Smooth muscle cell (in vitro differentiated cells): ENCODE measurements around the gene PMS1. TPM values are rescaled to one million over a fixed set of nuclear protein-coding genes. Genes with fewer than 3 reads are reported as not detected.

ENCODE experiments used
- DNase-seq: peaks from one replicate; lab custom pipeline; 2025; ENCODE audit not compliant: unreplicated experiment; lab: John Stamatoyannopoulos, UW
- H2AFZ ChIP-seq: fragments of 200-600 bp; sonication (generic); 2 replicates; pipeline ENCODE4 v1.6.0; 2016; ENCODE audit warnings: antibody characterized with exemption, low read depth, mild to moderate bottlenecking
- H3F3A ChIP-seq: fragments of 200-600 bp; sonication (generic); 2 replicates; pipeline ENCODE4 v1.6.0; 2017; ENCODE audit warnings: antibody characterized with exemption, low read depth
- H3K27ac ChIP-seq: fragments of 200-600 bp; sonication (generic); 2 replicates; pipeline ENCODE4 v1.5.1; 2016; ENCODE audit warnings: low read depth, mild to moderate bottlenecking
- H3K27me3 ChIP-seq: fragments of 200-600 bp; sonication (generic); 2 replicates; pipeline ENCODE4 v1.6.1; 2016; ENCODE audit warnings: low read depth, mild to moderate bottlenecking
- H3K36me3 ChIP-seq: fragments of 200-600 bp; sonication (generic); 2 replicates; pipeline ENCODE4 v1.5.1; 2016; ENCODE audit warnings: low read depth
- H3K4me1 ChIP-seq: fragments of 200-600 bp; sonication (generic); 2 replicates; pipeline ENCODE4 v1.5.1; 2016; ENCODE audit warnings: low read depth
- H3K4me2 ChIP-seq: fragments of 200-600 bp; sonication (generic); 2 replicates; pipeline ENCODE4 v1.6.0; 2016; ENCODE audit warnings: mild to moderate bottlenecking
- H3K4me3 ChIP-seq: fragments of 200-600 bp; sonication (generic); 2 replicates; pipeline ENCODE4 v1.5.1; 2016; ENCODE audit warnings: mild to moderate bottlenecking
- H3K79me2 ChIP-seq: fragments of 200-600 bp; sonication (generic); 2 replicates; pipeline ENCODE4 v1.6.0; 2016; ENCODE audit warnings: low read depth, mild to moderate bottlenecking
- H3K9ac ChIP-seq: fragments of 200-600 bp; sonication (generic); 2 replicates; pipeline ENCODE4 v1.6.0; 2016; ENCODE audit warnings: low read depth
- H3K9me3 ChIP-seq: fragments of 200-600 bp; sonication (generic); replicated peaks from 2 replicates; pipeline ENCODE4 v1.5.1; 2016; ENCODE audit warnings: low read depth
- H4K20me1 ChIP-seq: fragments of 200-600 bp; sonication (generic); 2 replicates; pipeline ENCODE4 v1.6.0; 2016; ENCODE audit warnings: low read depth
- WGBS: methylation state at CpG from one replicate; pipeline ENCODE4 v1.1.7; 2016; ENCODE audit warnings: low lambda C conversion rate; 5-methylcytosine and 5-hydroxymethylcytosine counted together
- polyA plus RNA-seq: library from polyadenylated mRNA; unstranded; fragments of >200 nt; fragmentation: Nextera tagmentation; extraction: Ambion mirVana; gene quantifications from 2 replicates; pipeline ENCODE4 v1.2.1, GENCODE V29; 2016
- total RNA-seq: library from RNA; depleted of rRNA; stranded (reverse); fragments of >200 nt; gene quantifications from 2 replicates; pipeline ENCODE4 v1.2.3, GENCODE V29; 2014
- TF ChIP-seq, protein P1 (sequence below): fragments of 200-600 bp; sonication (generic); IDR thresholded peaks from 2 replicates; pipeline ENCODE4 v1.5.1; 2017; ENCODE audit warnings: borderline replicate concordance, mild to moderate bottlenecking, antibody characterized with exemption; ENCODE audit not compliant: insufficient read depth, poor library complexity, severe bottlenecking

Gene PMS1
- total and polyA plus RNA-seq, 2 experiments from 2014 or later, result 12.4 to 21.9 TPM

DNA sequence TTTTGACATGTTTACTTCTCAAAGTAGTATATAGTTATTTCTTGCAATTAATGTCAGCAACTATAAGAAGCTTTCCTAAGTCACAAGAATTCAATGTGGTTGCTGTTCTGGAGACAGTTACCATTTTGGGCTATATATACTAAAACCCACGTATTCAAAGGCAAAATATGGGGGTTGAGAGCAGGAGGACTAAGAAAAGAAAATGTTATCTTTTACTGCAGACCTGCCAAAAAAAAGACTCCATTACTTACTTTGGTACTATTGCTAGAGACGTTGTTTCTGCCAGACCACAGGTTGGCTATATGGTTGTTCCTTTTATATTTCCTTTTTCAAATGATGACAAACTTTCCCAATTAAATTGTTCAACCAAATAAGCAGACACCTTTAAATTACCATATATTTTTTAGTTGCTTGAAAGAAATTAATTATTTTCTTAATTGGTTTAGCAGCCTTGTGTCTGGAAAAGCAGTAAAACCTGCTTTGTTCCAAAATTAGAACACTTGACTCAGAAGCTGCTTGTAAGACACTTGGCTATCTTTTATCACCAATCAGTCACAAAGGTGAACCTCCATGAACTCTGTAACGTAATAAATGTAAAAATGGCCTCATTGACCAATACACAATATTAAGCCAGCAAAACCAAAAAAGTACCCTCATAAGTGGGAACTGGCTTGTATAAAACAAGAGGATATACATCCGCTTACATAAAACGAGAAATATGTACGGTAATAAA lies 13.5 kb upstream of the PMS1 start:
- Histone ChIP-seq H3K27me3 (no peaks in the 10 kb centered on the region), H3K4me1 (no peaks in the 10 kb centered on the region), H3K79me2 (no peaks in the 10 kb centered on the region), H3F3A (no peaks in the 10 kb centered on the region), H3K4me3 (no peak overlapping the region), H3K36me3 (peaks cover 30% of the 10 kb centered on the region), H2AFZ (no peak overlapping the region), H3K9ac (no peak overlapping the region), H3K9me3 (no peaks in the 10 kb centered on the region), H3K4me2 (no peak overlapping the region), H4K20me1 (no peaks in the 10 kb centered on the region), H3K27ac (no peak overlapping the region)
- no peak for DNase-seq
- WGBS, result 81% methylated on average over 6 of the region's 6 CpGs
- TF ChIP-seq, protein P1, sequence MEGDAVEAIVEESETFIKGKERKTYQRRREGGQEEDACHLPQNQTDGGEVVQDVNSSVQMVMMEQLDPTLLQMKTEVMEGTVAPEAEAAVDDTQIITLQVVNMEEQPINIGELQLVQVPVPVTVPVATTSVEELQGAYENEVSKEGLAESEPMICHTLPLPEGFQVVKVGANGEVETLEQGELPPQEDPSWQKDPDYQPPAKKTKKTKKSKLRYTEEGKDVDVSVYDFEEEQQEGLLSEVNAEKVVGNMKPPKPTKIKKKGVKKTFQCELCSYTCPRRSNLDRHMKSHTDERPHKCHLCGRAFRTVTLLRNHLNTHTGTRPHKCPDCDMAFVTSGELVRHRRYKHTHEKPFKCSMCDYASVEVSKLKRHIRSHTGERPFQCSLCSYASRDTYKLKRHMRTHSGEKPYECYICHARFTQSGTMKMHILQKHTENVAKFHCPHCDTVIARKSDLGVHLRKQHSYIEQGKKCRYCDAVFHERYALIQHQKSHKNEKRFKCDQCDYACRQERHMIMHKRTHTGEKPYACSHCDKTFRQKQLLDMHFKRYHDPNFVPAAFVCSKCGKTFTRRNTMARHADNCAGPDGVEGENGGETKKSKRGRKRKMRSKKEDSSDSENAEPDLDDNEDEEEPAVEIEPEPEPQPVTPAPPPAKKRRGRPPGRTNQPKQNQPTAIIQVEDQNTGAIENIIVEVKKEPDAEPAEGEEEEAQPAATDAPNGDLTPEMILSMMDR, result no peak

DNA sequence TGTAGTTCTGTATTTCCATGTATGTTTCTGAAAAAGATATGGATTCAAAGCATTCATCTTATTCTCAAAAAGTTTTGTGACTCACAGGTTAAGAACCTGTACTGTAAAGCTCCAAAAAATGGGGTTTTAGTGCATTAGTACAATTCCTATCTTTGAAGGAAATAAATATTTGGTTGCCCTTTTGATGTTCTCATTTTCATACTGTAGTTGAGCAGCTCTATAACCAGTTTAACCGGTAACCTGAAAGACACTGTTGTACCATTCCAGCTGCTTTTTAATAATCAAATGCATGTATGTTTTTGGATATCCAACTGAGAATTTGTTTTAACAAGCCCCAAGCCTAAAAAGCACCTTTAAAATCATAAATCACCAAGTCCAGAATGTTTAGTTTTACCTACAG lies 12.0 kb upstream of the PMS1 start:
- TF ChIP-seq, protein P1, result no peak
- no peaks in the 10 kb centered on the region for H3F3A ChIP-seq
- DNase-seq, result no peak
- H3K4me1 ChIP-seq, result no peaks in the 10 kb centered on the region
- WGBS, result 87% methylated on average over 1 of the region's 1 CpG
- no peak overlapping the region for H2AFZ ChIP-seq
- H4K20me1 ChIP-seq, result no peaks in the 10 kb centered on the region
- H3K4me2 ChIP-seq, result no peak overlapping the region
- H3K4me3 ChIP-seq, result no peak overlapping the region
- H3K27ac ChIP-seq, result no peak overlapping the region
- peaks cover 41% of the 10 kb centered on the region for H3K36me3 ChIP-seq
- H3K9me3 ChIP-seq, result no peaks in the 10 kb centered on the region
- no peak overlapping the region for H3K9ac ChIP-seq
- no peaks in the 10 kb centered on the region for H3K27me3 ChIP-seq
- peaks cover 4% of the 10 kb centered on the region for H3K79me2 ChIP-seq

DNA sequence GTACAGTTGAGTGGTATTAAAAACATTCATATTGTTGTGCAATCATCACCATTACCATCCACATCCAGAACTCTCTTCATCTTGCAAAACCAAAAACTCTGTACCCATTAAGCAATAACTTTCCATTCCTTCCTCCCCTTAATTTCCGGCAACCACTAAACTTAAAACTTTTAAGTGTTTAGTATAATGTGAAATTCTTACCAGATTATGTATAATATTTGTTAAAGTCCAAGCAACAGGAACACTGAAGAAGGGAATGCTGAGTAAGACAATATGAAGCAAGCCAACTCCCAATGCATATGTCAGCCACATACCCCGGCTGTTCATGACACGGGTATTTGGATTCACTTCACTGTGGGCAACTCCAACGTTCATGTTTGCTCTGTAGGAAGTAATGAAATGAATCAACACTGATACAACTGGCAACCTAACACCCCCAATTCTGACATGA lies 2.0 kb upstream of the PMS1 start:
- no peak for DNase-seq
- WGBS, result 87% methylated on average over 4 of the region's 4 CpGs
- TF ChIP-seq, protein P1, result no peak
- Histone ChIP-seq H3K9me3 (no peaks in the 10 kb centered on the region), H3K4me2 (peak overlapping the region; percentile 90), H4K20me1 (peaks cover 18% of the 10 kb centered on the region), H3K4me3 (peak overlapping the region; percentile 73), H3K4me1 (peaks cover 16% of the 10 kb centered on the region), H3K27ac (peak overlapping the region; percentile 90), H3F3A (no peaks in the 10 kb centered on the region), H3K27me3 (no peaks in the 10 kb centered on the region), H3K79me2 (peaks cover 80% of the 10 kb centered on the region), H3K9ac (peak overlapping the region; percentile 71), H3K36me3 (peaks cover 19% of the 10 kb centered on the region), H2AFZ (no peak overlapping the region)
